CD4-positive, alpha-beta T cell treated with Interleukin-2 at 100 ng/mL for 4 hours (primary cell): ENCODE data around the gene TXNDC12.
A peak's percentile ranks its signal among the peaks of the same experiment; 100 is the strongest.
"Not testable (repeated sequence)": the region's sequence is repeated elsewhere in the genome, so short reads cannot be mapped to it uniquely, and the experiment has no call there.

Source experiments
- DNase-seq: peaks from one replicate; pipeline ENCODE4 v3.0.0-alpha.2; 2020; ENCODE audit warnings: low spot score

Gene TXNDC12

GRCh38 chr1:52055066-52055865 is at the start of gene TXNDC12:
Gene TXNDC12 (minus strand): TSS chr1:52055191. CDS start chr1:52055096, 95 bp downstream.
- peak; percentile 62 for DNase-seq

- no peak for DNase-seq
These were observed 47.5 kb upstream of the TXNDC12 start for GRCh38 chr1:52102336-52103013.

- DNase-seq: no peak
These were observed 43.3 kb upstream of the TXNDC12 start for GRCh38 chr1:52098139-52098871.

DNA sequence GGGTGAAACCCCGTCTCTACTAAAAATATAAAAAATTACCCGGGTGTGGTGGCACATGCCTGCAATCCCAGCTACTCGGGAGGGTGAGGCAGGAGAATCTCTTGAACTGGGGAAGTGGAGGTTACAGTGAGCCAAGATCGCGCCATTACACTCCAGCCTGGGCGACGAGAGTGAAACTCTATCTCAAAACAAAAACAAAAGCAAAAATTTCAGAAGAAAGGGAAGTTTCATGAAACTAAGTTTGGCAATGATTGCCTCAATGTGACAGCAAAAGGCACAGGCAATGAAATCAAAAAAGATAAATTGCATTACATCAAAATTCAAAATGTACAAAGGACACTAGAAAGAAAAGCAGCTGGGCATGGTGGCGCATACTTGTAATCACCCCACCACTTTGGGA is 41.2 kb upstream of the TXNDC12 start:
- no peak for DNase-seq

GRCh38 chr1:52094300-52094699 is 39.3 kb upstream of the TXNDC12 start:
- DNase-seq: not testable (repeated sequence)

DNA sequence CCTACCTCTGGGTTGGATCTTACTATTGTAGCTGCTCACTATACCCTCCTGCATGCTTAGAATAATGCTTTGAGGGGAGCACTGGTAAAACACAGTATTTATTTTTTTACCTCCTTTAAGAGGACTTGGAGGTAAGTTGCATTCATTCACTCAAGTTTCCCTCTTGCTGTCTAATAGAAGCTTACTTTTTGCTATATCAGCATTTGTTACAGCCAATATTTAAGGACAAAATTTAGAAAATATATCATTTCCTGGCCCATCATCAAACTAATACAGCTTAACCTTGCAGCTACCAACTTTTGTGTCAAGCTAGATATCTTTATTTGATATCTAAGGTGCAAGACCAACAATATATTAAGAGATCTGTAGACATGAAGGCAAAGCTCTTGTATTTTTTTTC is 32.9 kb upstream of the TXNDC12 start:
- DNase-seq: not testable (repeated sequence)

DNA sequence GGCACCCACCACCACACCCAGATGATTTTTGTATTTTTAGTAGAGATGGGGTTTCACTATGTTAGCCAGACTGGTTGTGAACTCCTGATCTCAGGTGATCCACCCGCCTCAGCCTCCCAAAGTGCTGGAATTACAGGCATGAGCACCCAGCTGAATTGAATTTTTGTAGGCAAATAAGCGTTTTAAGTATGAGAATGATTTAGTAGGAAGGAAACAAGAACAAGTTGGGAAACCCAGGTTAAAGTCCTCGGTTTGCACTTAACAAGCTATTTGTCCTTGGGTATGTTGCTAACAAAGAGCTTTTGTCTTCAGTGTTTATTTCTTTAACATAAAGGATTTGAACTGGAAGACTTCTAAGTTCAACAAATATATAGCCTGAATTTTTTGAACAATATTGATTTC is 25.0 kb upstream of the TXNDC12 start:
- no peak for DNase-seq

DNA sequence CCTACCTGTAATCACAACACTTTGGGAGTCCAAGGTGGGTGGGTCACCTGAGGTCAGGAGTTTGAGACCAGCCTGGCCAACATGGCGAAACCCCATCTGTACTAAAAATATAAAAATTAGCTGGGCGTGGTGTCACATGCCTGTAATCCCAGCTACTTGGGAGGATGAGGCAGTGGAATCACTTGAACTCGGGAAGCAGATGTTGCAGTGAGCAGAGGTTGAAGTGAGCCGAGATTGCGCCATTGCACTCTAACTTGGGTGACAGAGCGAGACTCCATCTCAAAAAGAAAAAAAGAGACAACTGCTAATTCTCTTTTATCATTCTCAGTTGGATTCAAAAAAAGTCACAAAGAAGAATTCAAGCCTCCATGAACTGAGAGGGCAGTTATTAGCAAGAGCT is 22.3 kb upstream of the TXNDC12 start:
- not testable (repeated sequence) for DNase-seq

DNA sequence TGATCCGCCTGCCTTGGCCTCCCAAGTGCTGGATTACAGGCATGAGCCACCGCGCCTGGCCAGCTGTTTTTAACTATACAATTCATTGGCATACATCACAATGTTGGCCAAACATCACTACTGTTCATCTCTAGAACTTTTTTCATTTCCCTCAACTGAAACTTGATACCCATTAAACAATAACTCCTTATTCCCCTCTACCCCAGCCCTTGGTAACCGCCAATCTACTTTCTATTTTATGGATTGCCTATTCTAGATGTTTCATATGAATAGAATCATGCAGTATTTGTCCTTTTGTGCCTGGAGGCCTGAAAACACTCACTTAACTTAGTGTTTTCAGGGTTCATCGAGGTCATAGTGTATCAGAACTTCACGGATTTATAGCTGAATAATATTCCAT is 17.3 kb upstream of the TXNDC12 start:
- DNase-seq: no peak

DNA sequence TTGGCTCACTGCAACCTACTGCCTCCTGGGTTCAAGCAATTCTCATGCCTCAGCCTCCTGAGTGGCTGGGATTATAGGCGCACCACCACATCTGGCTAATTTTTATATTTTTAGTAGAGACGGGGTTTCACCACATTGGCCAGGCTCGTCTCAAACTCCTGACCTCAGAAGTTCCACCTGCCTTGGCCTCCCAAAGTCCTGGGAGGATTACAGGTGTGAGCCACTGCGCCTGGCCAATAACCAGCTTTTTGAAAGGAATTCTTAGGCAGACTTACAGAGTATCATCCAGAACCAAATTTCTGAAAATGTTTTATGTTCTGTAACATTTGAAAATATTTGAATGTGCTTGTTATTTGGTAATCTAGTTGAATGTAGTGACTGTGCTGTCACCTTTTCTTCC is 15.7 kb upstream of the TXNDC12 start:
- no peak for DNase-seq

- DNase-seq: no peak
These were observed 8.2 kb upstream of the TXNDC12 start for GRCh38 chr1:52063192-52063591.

DNA sequence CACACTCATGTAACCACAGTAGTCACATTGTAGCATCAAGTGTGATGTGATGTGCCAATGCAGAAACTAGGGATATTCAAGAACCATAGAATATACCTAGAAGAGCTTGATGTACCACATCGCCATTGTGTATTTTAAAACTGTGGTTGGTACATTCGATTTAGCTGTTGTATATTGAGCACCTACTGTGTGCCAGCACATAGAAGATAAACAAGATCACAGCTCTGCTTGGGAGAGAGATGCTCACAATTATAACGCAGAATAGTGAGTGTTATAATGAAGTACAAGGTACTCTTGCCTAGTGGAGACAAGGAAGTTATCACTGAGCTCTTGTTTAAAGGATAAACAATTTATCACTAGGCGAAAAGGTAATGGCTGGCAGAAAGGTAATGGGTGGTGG is 5.8 kb upstream of the TXNDC12 start:
- DNase-seq: no peak

GRCh38 chr1:52059888-52060287 is 4.9 kb upstream of the TXNDC12 start:
- DNase-seq: no peak

DNA sequence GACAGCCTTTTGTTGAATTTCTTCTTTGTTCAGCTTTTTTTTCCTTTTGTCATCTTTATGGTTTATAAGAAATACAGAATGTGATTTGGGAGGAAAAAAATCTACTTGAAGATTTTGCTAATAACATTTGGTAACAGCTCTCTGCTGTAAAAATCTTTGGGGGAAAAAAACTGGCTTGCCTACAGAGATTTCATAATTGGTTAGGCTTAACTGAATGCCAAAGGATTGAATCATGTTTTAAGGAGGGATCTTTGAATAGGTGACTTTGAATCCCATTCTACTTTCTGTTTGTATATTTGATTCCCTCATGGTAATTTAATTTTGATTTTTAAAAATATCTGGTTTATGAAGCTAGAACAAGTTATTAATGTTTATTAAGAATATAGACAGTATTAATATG is 4.3 kb upstream of the TXNDC12 start:
- DNase-seq: no peak

DNA sequence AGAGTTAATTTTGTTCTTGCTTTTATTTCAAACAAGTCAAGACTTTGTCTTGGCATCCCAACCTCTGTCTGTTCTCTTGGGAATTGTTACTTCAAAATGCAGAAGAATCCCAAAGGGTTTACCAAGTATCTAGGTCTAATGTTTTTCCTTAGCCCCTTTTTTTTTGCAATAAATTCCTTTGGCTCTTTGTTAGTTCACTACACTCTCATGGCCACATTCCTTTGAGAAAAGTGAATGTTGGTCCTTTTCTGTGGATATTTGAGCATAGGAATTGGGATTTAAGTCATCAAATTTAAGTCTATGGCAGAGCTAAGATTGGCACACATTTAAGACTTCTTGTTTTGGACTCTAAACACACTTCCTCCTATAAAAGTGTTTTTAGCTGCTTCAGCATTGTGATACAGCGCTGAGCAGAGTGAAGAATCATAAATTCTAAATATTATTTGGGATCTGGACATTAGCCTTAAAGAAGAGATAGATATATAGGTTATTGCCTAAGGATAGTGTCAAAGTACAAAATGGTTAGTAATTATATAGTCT is 3.0 kb upstream of the TXNDC12 start:
- no peak for DNase-seq

DNA sequence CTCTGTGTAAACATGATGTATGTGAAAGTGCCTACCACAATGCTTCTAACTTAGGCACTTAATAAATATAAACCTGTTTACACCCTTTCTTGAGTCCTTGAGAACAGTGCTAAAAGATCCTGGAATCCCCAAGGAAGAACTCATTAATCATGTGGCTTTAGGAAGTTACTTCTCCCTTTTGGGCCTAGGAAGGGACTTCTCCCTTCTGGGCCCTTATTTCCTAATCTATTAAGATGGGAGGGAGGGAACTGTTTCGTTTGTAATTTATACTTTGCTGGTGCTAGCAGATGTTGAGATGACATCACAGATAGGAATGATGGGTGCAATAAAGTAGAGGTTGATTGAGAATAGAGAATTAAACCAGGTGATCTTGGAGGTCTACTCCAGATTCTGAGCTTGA is 2.3 kb upstream of the TXNDC12 start:
- DNase-seq: no peak

DNA sequence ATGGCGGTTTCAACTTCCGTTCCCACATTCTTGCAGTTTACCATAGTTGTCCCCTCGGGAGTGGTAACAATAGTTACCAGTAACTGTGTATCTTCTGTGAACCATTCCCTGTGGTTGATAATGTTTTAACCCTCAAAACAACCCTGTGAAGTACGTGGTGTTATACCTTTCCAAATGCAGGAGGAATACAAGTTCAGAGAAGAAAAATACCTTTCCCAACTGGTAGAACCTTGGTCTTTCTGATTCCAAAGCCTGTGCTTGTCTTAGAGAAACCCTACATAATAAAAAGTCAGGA is 1.9 kb upstream of the TXNDC12 start:
- DNase-seq: peak; percentile 43

DNA sequence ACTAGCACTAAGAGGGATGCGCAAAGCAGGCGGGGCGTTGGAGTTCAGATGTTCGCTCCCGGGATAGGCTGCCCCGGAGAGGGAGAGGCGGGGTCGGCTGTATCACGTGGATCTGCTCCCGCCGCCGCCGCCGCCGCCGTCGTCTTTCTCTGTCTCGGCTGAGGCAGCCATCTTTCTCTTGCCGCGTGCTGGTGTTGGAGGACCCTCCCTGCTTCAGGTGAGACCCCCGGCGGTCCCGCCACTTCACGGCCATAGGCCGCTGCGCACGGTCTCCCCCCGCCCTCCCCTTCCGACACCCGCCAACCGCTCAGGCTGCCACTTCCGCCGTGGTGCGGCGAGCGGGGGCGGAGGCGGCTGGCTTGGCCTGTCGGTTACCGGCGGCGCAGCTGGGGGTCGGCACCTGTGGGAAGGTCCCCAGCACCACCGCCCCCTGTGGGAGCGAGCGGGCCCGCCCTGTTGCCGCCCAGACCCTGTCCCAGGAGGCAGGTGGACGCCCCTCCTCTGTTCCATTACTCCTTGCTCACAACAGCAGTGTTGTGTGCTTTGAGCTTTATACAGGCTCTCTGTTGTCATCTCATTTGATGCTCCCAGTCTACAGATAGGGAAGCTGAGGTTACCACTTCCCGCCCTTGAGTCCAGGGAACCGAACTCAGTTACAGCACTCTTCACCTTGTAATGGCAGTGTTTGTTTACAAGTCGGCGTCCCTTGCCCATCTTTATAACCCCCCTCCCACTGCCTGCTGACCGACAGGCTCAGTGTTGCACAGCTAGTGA is 1.4 kb upstream of the TXNDC12 start, which contains the start of gene BTF3L4:
BTF3L4 (plus strand) TSS at position 133 of the 774 bp plus-strand sequence. CDS start 3,553 bp downstream, outside the sequence.
- DNase-seq: peak; percentile 90

DNA sequence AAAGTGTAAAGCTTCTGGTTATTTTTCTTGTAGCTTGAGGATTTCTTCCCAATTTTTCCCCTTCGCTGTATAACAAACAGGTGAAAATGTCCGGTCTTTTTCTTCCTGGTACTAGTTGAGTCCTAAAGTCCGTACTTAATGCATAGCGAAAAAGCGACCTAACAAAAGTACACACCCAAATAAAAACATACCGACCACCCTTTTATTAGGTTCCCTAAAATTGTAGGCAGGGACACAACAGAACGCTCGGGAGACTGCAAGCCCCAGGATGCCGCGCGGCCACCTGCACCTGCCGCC is 823 bp upstream of the TXNDC12 start:
- no peak for DNase-seq

DNA sequence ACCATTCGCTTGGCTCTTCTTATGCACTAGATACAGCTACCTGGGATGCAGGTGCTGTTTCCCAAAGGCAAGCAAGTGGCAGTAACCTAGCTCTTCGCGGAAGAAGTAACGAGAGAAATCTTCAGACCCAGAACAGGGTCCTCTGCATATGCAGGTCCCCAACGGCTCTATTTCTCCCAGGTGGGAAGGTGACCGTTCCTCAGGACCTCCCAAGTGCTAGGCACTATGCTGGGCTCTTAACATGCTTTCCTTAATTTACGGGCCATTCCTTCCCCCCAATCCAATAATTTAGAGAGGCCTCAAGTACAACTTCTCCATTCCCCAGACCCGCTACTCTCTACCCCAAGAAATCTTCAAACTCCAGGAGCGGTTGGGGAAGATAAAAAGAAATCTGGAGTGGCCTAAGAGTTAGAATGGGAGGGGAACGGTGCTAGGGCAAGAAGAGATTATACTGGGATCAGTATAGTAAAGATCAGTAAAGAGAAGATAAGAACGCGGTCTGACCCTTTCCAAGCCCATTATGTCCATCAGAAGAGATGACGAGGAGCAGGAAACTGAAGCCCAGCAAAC is 410 bp downstream of the TXNDC12 start:
- no peak for DNase-seq

DNA sequence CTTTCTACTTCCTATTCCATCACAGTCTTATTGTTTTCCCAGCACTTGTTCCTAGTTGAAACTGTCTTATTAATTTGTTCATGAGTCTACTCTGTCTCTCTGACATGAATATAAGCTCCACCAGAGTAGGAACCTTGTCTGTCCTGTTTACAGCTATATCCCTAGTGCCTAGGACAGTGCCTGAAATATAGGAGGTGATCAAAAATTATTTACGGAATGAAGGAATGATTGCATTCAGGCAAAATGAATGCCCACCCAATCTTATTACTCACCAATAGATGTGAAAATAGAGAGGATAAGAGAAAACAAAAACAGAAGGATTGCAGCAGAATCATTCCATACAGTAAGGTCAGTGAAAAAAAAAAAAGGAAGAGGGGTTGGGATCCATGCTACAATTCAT is 1.1 kb downstream of the TXNDC12 start:
- no peak for DNase-seq

- DNase-seq: not testable (repeated sequence)
These were observed 5.7 kb downstream of the TXNDC12 start for GRCh38 chr1:52049337-52049736.
